Left hindlimb (tissue), 1 donor: ENCODE data around the gene DRC3.
A peak's percentile ranks its signal among the peaks of the same experiment; 100 is the strongest.
"Not testable (repeated sequence)": the region's sequence is repeated elsewhere in the genome, so short reads cannot be mapped to it uniquely, and the experiment has no call there.

Source experiments
- DNase-seq: peaks from one replicate; pipeline ENCODE4 v3.0.0-alpha.2; 2018

DRC3 gene

GRCh38 chr17:17972126-17972951 lies at the start of gene DRC3, which contains the start of gene TOM1L2:
DRC3 (plus strand) TSS chr17:17972862; CDS start chr17:17977599, 4,737 bp downstream.
TOM1L2 (minus strand) TSS chr17:17972400; CDS start chr17:17972313, 87 bp downstream.
- peak; percentile 100 for DNase-seq

- DNase-seq, result no peak
These were observed 48.4 kb upstream of the DRC3 start for GRCh38 chr17:17924131-17924856.

- DNase-seq, result no peak
These were observed 47.8 kb upstream of the DRC3 start for GRCh38 chr17:17924857-17925250.

- no peak for DNase-seq
These were observed 46.6 kb upstream of the DRC3 start for GRCh38 chr17:17926036-17926435.

- no peak for DNase-seq
These were observed 45.7 kb upstream of the DRC3 start for GRCh38 chr17:17926840-17927449.

- no peak for DNase-seq
These were observed 44.0 kb upstream of the DRC3 start for GRCh38 chr17:17928398-17929287.

GRCh38 chr17:17929655-17930380 lies 42.8 kb upstream of the DRC3 start:
- no peak for DNase-seq

- no peak for DNase-seq
These were observed 42.0 kb upstream of the DRC3 start for GRCh38 chr17:17930674-17931073.

GRCh38 chr17:17931159-17931558 lies 41.5 kb upstream of the DRC3 start:
- no peak for DNase-seq

GRCh38 chr17:17933775-17934174 lies 38.9 kb upstream of the DRC3 start:
- DNase-seq, result no peak

GRCh38 chr17:17934214-17934613 lies 38.4 kb upstream of the DRC3 start:
- no peak for DNase-seq

- no peak for DNase-seq
These were observed 37.9 kb upstream of the DRC3 start for GRCh38 chr17:17934806-17935205.

GRCh38 chr17:17935321-17936271 lies 37.1 kb upstream of the DRC3 start:
- peak; percentile 45 for DNase-seq

GRCh38 chr17:17937201-17937853 lies 35.3 kb upstream of the DRC3 start:
- no peak for DNase-seq

GRCh38 chr17:17937958-17938357 lies 34.7 kb upstream of the DRC3 start:
- no peak for DNase-seq

- DNase-seq, result no peak
These were observed 34.1 kb upstream of the DRC3 start for GRCh38 chr17:17938388-17939107.

GRCh38 chr17:17939941-17940340 lies 32.7 kb upstream of the DRC3 start:
- not testable (repeated sequence) for DNase-seq

- DNase-seq, result no peak
These were observed 32.2 kb upstream of the DRC3 start for GRCh38 chr17:17940441-17940911.

- no peak for DNase-seq
These were observed 31.6 kb upstream of the DRC3 start for GRCh38 chr17:17941015-17941414.
